OCI-M1 (cell line): ENCODE results near the gene PGPEP1.

Experiments
- DNase-seq: peaks from one replicate; lab custom pipeline; 2025; lab: John Stamatoyannopoulos, UW

Gene PGPEP1

DNA sequence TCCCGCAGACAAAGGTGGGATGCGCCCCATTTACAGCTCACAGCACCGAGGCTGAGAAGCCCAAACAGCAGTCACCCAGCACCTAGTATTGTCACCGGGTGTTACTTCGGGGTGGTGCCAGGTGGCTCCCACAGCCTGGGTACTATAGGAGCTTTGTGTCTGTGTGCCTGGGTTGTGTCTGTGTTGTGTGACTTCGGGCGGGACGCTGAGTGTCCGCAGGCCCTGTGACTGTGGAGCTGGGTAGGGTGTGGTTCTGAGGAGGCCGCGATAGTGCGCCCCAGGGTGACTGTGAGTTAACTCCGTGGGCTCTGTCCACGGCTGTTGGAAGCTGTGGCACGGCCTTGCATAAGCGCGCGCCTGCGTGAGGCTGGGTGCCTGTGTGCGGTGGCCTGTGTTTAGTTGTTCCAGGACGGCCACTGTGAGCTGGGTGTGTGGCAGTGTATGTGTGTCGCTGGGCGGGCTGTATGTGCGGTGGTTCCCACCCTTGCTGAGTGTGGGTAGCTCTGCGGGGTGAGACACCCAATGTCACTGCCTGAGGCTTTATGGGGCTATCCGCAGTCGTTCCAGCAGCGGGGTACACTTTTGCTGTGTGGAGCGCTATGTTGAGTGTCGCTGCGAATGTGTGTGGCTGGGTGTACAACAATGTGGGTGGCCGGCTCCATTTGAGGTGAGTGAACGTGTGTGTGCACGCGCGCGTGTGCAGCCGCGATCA is 78.2 kb downstream of the PGPEP1 start:
- no peak for DNase-seq

DNA sequence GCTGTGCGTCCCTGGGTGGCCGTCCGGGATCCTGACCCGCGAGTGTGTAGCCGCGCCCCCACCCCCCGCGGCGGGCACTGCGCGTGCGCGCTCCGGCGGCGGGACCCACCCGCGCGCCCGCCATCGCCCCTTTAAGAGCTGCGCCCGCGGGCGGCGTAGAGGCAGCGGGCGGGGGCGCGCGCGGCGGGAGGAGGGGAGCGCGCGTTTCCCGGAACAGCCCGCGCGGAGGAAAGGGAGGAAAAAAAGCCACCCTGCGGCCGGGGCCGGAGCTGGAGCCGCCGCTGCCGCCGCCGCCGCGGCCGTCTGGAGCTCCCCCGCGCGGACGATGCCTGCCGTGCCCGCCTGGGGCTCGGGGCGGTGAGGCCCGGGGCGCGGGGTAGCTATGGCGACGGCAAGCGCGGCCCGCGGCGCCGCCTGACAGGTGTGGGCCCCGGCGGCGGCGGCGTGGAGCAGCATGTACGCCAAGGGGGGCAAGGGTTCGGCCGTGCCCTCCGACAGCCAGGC is 78.8 kb downstream of the PGPEP1 start, which contains the start of gene SSBP4:
Gene SSBP4 (plus strand): TSS at position 204 of the 504 bp plus-strand sequence. CDS start 251 bp downstream, at position 455.
- DNase-seq: peak; percentile 90
